ENCODE measurements around the gene ZDHHC14.

Gene ZDHHC14

DNA sequence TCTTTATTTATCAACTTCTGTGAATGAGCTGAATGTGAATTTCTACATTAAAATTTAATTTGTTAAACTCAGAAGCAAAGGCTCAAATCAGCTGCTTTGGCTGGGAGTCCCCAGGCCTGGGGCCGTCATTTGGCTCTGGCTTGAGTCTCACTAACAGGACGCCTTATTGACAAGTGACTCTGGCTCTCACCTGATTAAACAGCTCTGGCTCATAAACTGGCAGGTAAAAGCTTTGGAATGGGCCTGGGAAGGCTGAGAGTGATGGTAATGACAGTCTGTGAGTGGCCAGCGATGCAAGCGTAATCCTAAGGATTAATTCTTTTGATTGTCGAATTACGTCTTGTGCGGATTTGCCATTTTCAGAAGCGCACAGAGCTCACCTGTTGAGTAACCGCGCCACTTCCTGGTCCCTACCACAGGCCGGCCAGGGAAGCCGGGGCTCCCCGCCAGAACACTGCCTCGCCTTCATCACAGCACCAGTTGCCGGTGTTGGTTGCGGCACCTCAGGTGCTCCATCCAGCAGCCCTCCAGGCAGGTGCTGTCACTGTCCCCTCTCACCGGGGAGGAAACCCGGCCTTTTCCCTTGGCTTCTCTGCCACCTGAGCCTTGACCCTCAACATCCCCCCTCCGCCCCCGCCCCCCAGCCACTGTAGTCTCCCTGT lies 110.7 kb downstream of the ZDHHC14 start:
- Histone ChIP-seq H3K79me2 (ENCODE audit: low read length) (no peaks in the 10 kb centered on the region), H3K4me3 (ENCODE audit: low read length) (no peak overlapping the region), H4K20me1 (ENCODE audit: insufficient read depth, low read length) (no peaks in the 10 kb centered on the region), H3F3A (ENCODE audit: insufficient read depth, low read length) (no peaks in the 10 kb centered on the region), H3K27me3 (replicated peaks; ENCODE audit: insufficient read depth, low read length) (no peaks in the 10 kb centered on the region), H3K4me1 (ENCODE audit: low read length) (no peaks in the 10 kb centered on the region), H3K9ac (ENCODE audit: low read length) (no peak overlapping the region), H3K27ac (ENCODE audit: low read length) (no peak overlapping the region), H3K36me3 (replicated peaks; ENCODE audit: insufficient read depth, low read length) (no peaks in the 10 kb centered on the region), H3K9me3 (replicated peaks; ENCODE audit: insufficient read depth, low read length) (no peaks in the 10 kb centered on the region), H3K9me2 (replicated peaks; ENCODE audit: insufficient read depth, low read length) (no peaks in the 10 kb centered on the region), H3K4me2 (ENCODE audit: low read depth, low read length) (no peak overlapping the region), H2AFZ (ENCODE audit: low read length) (no peak overlapping the region)
- DNase-seq = no peak
- TF ChIP-seq EZH2phosphoT487 (IDR thresholded peaks at IDR 0.05; ENCODE audit: low read length) (no peak), EZH2 (optimal IDR thresholded peaks at IDR 0.05; ENCODE audit: low read depth, low read length) (no peak), CTCF (IDR thresholded peaks at IDR 0.05; ENCODE audit: low read length) (no peak)

DNA sequence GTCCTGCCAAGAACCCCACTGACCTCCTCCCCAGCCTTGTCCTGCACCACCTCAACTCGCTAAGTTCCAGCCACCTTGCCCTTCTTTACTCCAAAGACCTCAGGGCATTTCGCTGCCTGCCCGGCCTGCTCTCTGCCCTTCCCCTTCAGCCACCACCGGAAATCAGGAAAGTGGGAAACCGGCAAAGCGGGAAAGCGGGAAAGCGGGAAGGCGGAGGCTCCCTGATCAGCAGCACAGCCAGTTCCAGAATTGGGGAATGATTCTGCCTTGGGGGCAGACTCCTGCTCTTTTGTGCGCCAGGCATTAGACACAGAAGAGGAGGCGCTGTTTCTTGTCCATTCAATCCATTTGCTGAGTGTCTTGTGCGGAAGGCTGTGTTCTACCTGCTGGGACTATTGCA lies 111.3 kb downstream of the ZDHHC14 start:
- H3K4me1 ChIP-seq (ENCODE audit: low read length) = no peaks in the 10 kb centered on the region

GRCh38 chr6:157492741-157493140 lies 111.8 kb downstream of the ZDHHC14 start:
- no peak overlapping the region for H3K9ac ChIP-seq (ENCODE audit: low read length)
- no peaks in the 10 kb centered on the region for H3K4me1 ChIP-seq (ENCODE audit: low read length)
- no peaks in the 10 kb centered on the region for H3K79me2 ChIP-seq (ENCODE audit: low read length)
- H3K36me3 ChIP-seq (replicated peaks; ENCODE audit: insufficient read depth, low read length) = no peaks in the 10 kb centered on the region
- no peaks in the 10 kb centered on the region for H3K9me3 ChIP-seq (replicated peaks; ENCODE audit: insufficient read depth, low read length)
- no peaks in the 10 kb centered on the region for H4K20me1 ChIP-seq (ENCODE audit: insufficient read depth, low read length)
- H3K27me3 ChIP-seq (replicated peaks; ENCODE audit: insufficient read depth, low read length) = no peaks in the 10 kb centered on the region
- TF ChIP-seq EZH2phosphoT487 (IDR thresholded peaks at IDR 0.05; ENCODE audit: low read length) = no peak
- no peak overlapping the region for H3K4me2 ChIP-seq (ENCODE audit: low read depth, low read length)
- no peak overlapping the region for H3K27ac ChIP-seq (ENCODE audit: low read length)
- no peak for DNase-seq
- no peaks in the 10 kb centered on the region for H3F3A ChIP-seq (ENCODE audit: insufficient read depth, low read length)
- H3K4me3 ChIP-seq (ENCODE audit: low read length) = no peak overlapping the region
- H3K9me2 ChIP-seq (replicated peaks; ENCODE audit: insufficient read depth, low read length) = no peaks in the 10 kb centered on the region
- H2AFZ ChIP-seq (ENCODE audit: low read length) = no peak overlapping the region

More for the DNA sequence above, 111.3 kb downstream of the ZDHHC14 start:
- Histone ChIP-seq H3K4me2 (ENCODE audit: low read depth, low read length) (no peak overlapping the region), H3K79me2 (ENCODE audit: low read length) (no peaks in the 10 kb centered on the region), H3K4me3 (ENCODE audit: low read length) (no peak overlapping the region), H4K20me1 (ENCODE audit: insufficient read depth, low read length) (no peaks in the 10 kb centered on the region), H3K27me3 (replicated peaks; ENCODE audit: insufficient read depth, low read length) (no peaks in the 10 kb centered on the region), H3K9ac (ENCODE audit: low read length) (no peak overlapping the region), H3K9me2 (replicated peaks; ENCODE audit: insufficient read depth, low read length) (no peaks in the 10 kb centered on the region), H3K9me3 (replicated peaks; ENCODE audit: insufficient read depth, low read length) (no peaks in the 10 kb centered on the region), H3F3A (ENCODE audit: insufficient read depth, low read length) (no peaks in the 10 kb centered on the region), H3K36me3 (replicated peaks; ENCODE audit: insufficient read depth, low read length) (no peaks in the 10 kb centered on the region), H2AFZ (ENCODE audit: low read length) (no peak overlapping the region), H3K27ac (ENCODE audit: low read length) (no peak overlapping the region)
- no peak for TF ChIP-seq EZH2 (optimal IDR thresholded peaks at IDR 0.05; ENCODE audit: low read depth, low read length)
- TF ChIP-seq CTCF (IDR thresholded peaks at IDR 0.05; ENCODE audit: low read length) = no peak
- TF ChIP-seq EZH2phosphoT487 (IDR thresholded peaks at IDR 0.05; ENCODE audit: low read length) = no peak
- DNase-seq = no peak

DNA sequence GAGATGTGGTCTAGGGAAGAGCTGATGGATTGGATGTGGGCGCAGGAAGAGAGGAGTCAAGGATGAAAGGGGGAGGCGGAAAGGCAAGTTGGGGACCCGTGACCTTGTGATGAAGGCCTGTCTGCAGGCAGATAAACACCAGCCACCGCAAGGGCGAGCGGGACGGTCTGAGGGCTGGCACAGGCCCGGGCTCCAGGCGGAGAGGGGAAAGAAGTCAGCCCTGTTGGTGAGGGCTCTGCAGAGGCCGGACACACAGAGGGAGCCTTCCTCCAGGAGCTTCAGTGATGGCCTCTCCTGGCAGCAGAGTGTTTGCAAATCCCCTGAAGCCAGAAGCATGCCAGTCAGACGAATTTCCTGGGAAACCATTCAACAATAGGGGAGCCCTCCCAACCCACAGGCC lies 112.2 kb downstream of the ZDHHC14 start:
- no peak overlapping the region for H3K9ac ChIP-seq (ENCODE audit: low read length)
- peaks cover under 1% of the 10 kb centered on the region; the same call in 1 of the 2 replicates for H3K4me1 ChIP-seq (ENCODE audit: low read length)
- no peak overlapping the region for H2AFZ ChIP-seq (ENCODE audit: low read length)
- H4K20me1 ChIP-seq (ENCODE audit: insufficient read depth, low read length) = no peaks in the 10 kb centered on the region
- H3K27ac ChIP-seq (ENCODE audit: low read length) = no peak overlapping the region
- H3K4me3 ChIP-seq (ENCODE audit: low read length) = no peak overlapping the region
- no peak for DNase-seq
- no peaks in the 10 kb centered on the region for H3K9me3 ChIP-seq (replicated peaks; ENCODE audit: insufficient read depth, low read length)
- H3K36me3 ChIP-seq (replicated peaks; ENCODE audit: insufficient read depth, low read length) = no peaks in the 10 kb centered on the region
- TF ChIP-seq EZH2phosphoT487 (IDR thresholded peaks at IDR 0.05; ENCODE audit: low read length) = no peak
- no peak for TF ChIP-seq CTCF (IDR thresholded peaks at IDR 0.05; ENCODE audit: low read length)
- no peak for TF ChIP-seq EZH2 (optimal IDR thresholded peaks at IDR 0.05; ENCODE audit: low read depth, low read length)
- H3K27me3 ChIP-seq (replicated peaks; ENCODE audit: insufficient read depth, low read length) = no peaks in the 10 kb centered on the region
- H3F3A ChIP-seq (ENCODE audit: insufficient read depth, low read length) = no peaks in the 10 kb centered on the region
- H3K79me2 ChIP-seq (ENCODE audit: low read length) = no peaks in the 10 kb centered on the region
- H3K9me2 ChIP-seq (replicated peaks; ENCODE audit: insufficient read depth, low read length) = no peaks in the 10 kb centered on the region
- no peak overlapping the region for H3K4me2 ChIP-seq (ENCODE audit: low read depth, low read length)
